ENCODE data around the gene LORICRIN.

LORICRIN gene

GRCh38 chr1:153250166-153250565, 9.3 kb upstream of the LORICRIN start:
- DNase-seq, result no peak

GRCh38 chr1:153251087-153251486, 8.4 kb upstream of the LORICRIN start:
- DNase-seq, result peak in 1 of 4 experiments; percentile 12

GRCh38 chr1:153251562-153251961, 7.9 kb upstream of the LORICRIN start:
- DNase-seq, result no peak

GRCh38 chr1:153251988-153252387, 7.5 kb upstream of the LORICRIN start:
- no peak for DNase-seq

- DNase-seq, result no peak
Observed at GRCh38 chr1:153253076-153253475, 6.4 kb upstream of the LORICRIN start.

- no peak for DNase-seq
Observed at GRCh38 chr1:153253693-153254092, 5.8 kb upstream of the LORICRIN start.

GRCh38 chr1:153260585-153261280, 1.2 kb downstream of the LORICRIN start:
- DNase-seq, result peak; percentile 42 to 68 (median 66)

GRCh38 chr1:153261281-153262069, 2.0 kb downstream of the LORICRIN start:
- peak in 3 of 4 experiments; percentile 13 to 46 (median 32) for DNase-seq

- no peak for DNase-seq
Observed at GRCh38 chr1:153262070-153262366, 2.5 kb downstream of the LORICRIN start.

GRCh38 chr1:153262462-153263157, 3.1 kb downstream of the LORICRIN start:
- peak; percentile 35 to 47 (median 46) for DNase-seq

- DNase-seq, result no peak
Observed at GRCh38 chr1:153265457-153265856, 6.0 kb downstream of the LORICRIN start.

GRCh38 chr1:153271711-153272110, 12.2 kb downstream of the LORICRIN start:
- no peak for DNase-seq

GRCh38 chr1:153272186-153272585, 12.7 kb downstream of the LORICRIN start:
- no peak for DNase-seq

GRCh38 chr1:153277852-153278251, 18.4 kb downstream of the LORICRIN start:
- peak; percentile 19 to 61 (median 40) for DNase-seq

- DNase-seq, result peak; percentile 35 to 63 (median 47)
Observed at GRCh38 chr1:153288634-153289275, 29.3 kb downstream of the LORICRIN start.

GRCh38 chr1:153291514-153291913, 32.0 kb downstream of the LORICRIN start:
- no peak for DNase-seq

GRCh38 chr1:153292185-153292584, 32.7 kb downstream of the LORICRIN start:
- no peak for DNase-seq

GRCh38 chr1:153292740-153293479, 33.4 kb downstream of the LORICRIN start:
- DNase-seq, result no peak

- peak in 1 of 4 experiments; percentile 14 for DNase-seq
Observed at GRCh38 chr1:153293480-153293775, 33.9 kb downstream of the LORICRIN start.

GRCh38 chr1:153293851-153294250, 34.4 kb downstream of the LORICRIN start:
- DNase-seq, result no peak

GRCh38 chr1:153302308-153302707, 42.8 kb downstream of the LORICRIN start:
- DNase-seq, result no peak

GRCh38 chr1:153305682-153306081, 46.2 kb downstream of the LORICRIN start:
- DNase-seq, result no peak

Measured in suppressor macrophage (primary cell).